NK-92 treated with Interleukin-12 subunit alpha and Interleukin-12 subunit beta, amount 100 ng/mL, for 24 hours (cell line): ENCODE data around the gene RNF126.
"Not testable (repeated sequence)": the region's sequence is repeated elsewhere in the genome, so short reads cannot be mapped to it uniquely, and the experiment has no call there.

Source experiments
- DNase-seq: peaks from one replicate; lab custom pipeline; 2025; lab: John Stamatoyannopoulos, UW

RNF126 gene

DNA sequence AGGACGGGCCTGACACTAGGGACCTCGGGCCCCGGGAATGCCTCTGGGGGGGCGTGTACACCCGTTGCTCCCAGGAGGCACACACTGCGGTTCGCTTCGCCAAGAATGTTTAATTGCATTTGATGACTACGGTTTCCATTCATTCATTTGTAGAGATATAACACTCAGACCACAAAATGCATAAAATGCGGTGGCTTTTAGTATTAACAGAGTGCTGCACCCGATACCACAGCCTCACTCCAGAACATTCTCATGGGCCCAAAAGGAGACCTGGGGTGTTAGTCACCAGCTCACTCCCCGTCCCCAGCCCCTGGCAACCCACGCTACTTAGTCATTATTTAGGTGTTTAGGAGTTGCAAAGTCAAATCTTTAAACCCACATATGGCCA, 51.5 kb downstream of the RNF126 start:
- DNase-seq = no peak

DNA sequence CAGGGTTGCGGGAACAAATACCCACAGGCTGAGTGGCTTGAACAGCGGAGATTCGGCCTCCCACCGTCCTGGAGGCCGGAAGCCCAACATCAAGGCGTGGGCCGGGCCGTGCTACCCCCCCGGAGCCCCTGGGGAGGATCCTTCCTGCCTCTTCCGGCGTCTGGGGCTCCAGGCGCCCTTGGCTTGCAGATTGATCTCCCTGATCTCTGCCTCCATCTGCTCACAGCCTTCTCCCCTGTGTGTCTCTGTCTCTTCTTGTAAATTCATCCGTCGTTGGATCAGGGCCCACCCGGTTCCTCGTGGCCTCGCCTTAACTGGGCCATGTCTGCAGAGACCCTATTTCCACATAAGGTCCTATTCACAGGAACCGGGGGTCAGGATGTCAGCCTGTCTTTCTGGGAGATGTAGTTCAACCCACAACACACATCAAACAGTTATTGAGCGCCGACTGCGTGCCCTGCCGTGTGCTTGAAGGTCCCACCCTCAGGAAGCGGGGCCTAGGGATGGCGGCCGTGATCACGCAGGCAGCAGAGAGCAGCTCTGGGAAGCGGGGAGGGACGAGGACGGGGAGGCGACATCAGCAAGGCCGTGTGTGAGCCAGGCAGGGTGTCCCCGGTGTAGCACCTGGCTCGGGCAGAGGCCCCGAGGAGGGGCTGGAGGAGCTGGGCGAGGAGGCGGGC, 52.1 kb downstream of the RNF126 start:
- no peak for DNase-seq

DNA sequence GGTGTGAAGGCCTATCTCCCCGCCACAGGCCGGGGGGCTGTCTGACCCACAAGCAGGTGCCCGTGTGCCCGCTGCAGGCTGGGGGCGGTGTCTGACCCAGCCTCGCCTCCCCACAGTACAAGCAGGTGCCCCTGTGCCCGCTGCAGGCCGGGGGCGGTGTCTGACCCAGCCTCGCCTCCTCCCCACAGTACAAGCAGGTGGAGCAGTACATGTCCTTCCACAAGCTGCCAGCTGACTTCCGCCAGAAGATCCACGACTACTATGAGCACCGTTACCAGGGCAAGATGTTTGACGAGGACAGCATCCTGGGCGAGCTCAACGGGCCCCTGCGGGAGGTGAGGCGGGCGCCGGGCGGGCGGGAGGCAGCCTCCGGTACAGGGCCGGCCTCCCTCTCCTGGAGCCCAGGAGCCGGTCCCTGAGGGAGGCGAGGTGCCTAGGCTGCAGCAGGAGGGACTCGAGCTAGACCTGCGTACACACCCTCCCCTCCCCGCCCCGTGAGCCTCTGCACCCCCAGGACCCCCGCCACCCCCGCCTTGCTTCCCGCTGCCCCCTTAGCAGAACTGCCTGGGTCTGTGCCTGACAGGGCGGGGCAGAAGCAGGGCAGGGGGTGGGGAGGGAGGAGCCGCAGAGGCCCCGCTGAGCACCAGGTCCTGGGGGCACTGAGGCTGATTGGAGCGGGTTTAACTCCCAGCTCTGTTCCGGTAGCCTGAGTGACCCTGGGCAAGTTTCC, 52.8 kb downstream of the RNF126 start:
- no peak for DNase-seq

DNA sequence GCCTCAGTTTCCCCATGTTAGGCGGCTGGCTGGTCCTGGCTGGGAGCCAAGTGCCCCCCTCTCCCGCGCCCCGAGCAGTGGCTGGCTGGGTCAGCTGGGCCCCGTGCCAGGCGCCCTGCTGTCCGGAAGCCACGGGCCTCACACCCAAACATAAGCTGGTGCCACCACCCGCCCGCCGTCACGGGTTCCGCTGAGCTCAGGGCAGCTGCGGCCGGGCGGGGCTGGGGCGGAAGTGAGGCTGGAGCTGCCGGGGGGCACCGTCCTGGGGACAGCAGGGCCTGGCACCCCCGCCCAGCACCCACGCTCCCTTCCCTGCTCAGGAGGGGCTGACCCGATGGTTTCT, 54.0 kb downstream of the RNF126 start:
- no peak for DNase-seq

DNA sequence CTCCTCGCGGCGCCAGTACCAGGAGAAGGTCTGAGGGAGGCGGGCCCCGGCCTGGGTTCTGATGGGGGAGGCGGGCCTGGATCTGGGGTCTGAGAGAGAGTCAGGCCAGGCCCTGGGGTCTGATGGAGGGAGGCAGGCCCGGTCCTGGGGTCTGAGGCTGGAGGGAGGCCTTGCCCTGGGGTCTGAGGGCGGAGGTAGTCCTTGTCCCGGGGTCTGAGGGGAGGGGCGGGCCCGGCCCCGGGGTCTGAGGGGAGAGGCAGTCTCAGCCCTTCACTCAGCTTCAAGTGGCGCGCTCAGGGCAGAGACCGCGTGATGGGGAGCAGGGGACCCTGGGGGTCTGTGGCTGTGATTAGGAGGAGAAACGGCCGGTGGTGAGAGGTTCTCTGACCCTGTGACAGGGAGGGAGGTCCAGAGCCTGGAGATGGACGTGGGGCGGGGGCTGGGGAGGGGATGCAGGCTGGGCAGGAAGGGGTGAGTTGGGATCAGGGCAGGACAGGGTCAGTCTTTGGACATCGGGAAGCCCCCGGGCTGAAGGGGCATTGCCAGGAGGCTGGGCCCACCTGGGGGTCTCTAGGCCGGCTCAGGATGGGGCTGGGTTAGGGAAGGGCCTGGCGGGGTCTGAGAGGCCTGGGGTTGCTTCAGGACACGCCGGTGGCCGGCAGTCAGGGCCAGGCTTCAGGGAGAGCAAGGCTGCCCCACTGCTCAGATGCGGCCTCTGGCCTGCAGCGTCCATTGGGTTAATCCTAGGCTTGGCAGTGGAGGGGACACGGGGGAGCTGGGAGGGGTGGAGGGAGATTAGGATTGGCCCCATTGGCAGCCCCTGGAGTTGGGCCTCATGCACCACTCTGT, 54.6 kb downstream of the RNF126 start:
- no peak for DNase-seq

DNA sequence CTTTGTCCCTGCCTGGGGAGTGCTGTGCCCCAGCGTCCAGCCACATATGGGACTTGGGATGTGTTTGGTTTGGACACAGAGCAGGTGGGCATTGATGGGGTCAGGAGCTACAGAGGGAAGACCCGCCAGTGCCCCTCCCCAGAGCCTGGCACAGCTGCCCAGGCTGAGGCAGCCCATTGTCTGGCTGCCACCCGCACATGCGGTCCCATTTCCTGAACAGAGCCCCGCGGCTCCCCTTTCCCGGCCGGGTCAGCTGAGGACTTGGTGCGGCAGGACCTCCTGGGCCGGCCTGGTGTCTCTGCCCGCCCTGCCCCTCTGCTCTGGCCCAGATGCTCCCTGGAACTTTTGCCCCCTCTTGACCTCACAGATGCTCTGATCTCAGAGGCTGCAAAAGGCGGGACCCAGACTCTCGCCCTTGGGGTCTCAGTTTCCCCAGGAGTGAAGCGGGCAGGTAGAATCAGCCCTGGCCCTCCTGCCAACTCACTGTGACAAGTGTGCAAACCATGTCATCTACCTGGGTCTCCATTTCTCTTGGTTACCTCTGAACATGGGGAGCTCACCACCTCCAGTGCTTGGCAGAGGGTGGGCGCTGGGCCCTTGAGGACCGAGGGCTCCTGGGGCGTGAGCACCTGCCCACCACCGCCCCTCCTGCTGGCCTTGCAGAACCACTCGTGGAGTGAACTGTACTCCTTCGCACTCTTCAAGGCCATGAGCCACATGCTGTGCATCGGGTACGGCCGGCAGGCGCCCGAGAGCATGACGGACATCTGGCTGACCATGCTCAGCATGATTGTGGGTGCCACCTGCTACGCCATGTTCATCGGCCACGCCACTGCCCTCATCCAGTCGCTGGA, 55.5 kb downstream of the RNF126 start:
- no peak for DNase-seq

DNA sequence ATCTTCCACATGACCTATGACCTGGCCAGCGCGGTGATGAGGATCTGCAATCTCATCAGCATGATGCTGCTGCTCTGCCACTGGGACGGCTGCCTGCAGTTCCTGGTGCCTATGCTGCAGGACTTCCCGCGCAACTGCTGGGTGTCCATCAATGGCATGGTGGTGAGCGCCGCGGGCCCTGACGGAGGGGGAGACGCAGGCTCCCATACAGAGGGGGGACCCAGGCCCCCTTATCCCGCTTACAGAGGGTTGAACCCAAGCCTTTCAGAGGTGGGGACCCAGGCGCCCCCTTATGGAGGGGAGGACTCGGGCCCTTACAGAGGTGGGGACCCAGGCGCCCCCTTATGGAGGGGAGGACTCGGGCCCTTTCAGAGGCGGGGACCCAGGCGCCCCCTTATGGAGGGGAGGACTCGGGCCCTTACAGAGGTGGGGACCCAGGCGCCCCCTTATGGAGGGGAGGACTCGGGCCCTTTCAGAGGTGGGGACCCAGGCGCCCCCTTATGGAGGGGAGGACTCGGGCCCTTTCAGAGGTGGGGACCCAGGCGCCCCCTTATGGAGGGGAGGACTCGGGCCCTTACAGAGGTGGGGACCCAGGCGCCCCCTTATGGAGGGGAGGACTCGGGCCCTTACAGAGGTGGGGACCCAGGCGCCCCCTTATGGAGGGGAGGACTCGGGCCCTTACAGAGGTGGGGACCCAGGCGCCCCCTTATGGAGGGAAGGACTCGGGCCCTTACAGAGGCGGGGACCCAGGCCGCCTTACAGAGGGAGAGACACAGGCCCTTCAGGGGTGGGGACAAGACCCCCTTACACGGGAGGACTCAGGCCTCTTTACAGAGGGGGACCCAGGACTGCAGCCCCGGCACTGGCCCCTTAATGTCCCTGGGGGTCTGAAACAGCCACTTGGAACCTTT, 57.7 kb downstream of the RNF126 start:
- not testable (repeated sequence) for DNase-seq

DNA sequence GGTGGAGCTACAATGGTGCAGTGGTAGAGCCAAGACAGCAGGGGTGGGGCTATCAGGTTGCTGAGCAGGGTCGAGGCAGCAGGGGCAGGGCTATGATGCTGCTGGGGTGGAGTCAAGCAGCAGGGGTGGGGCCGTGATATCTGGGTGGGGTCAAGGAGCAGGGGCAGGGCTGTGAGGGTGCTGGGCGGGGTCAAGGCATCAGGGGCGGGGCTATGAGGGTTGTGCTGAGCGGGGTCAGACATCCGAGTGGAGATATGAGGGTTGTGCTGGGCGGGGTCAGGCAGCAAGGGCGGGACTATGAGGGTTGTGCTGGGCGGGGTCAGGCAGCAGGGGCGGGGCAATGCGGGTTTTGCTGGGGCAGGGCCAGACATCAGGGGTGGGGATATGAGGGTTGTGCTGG, 58.7 kb downstream of the RNF126 start:
- no peak for DNase-seq

DNA sequence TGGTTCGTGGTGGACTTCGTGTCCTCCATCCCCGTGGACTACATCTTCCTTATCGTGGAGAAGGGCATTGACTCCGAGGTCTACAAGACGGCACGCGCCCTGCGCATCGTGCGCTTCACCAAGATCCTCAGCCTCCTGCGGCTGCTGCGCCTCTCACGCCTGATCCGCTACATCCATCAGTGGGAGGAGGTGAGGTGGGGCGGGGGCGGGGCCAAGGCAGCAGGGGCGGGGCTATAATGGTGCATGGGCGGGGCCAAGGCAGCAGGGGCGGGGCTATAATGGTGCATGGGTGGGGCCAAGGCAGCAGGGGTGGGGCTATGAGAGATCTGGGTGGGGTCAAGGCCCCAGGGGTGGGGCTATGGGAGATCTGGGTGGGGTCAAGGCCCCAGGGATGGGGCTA, 59.2 kb downstream of the RNF126 start:
- not testable (repeated sequence) for DNase-seq

DNA sequence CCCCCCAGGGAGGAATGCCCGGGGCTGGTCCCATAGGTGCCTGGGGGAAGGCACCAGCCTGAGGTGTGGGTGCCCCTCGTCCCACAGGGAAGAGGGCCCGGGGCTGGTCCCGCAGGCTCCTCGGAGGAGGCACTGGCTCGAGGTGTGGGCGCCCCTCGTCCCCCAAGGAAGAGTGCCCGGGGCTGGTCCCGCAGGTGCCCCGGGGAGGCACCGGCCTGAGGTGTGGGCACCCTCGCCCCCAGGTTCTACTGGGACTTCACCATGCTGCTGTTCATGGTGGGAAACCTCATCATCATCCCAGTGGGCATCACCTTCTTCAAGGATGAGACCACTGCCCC, 59.7 kb downstream of the RNF126 start:
- not testable (repeated sequence) for DNase-seq

DNA sequence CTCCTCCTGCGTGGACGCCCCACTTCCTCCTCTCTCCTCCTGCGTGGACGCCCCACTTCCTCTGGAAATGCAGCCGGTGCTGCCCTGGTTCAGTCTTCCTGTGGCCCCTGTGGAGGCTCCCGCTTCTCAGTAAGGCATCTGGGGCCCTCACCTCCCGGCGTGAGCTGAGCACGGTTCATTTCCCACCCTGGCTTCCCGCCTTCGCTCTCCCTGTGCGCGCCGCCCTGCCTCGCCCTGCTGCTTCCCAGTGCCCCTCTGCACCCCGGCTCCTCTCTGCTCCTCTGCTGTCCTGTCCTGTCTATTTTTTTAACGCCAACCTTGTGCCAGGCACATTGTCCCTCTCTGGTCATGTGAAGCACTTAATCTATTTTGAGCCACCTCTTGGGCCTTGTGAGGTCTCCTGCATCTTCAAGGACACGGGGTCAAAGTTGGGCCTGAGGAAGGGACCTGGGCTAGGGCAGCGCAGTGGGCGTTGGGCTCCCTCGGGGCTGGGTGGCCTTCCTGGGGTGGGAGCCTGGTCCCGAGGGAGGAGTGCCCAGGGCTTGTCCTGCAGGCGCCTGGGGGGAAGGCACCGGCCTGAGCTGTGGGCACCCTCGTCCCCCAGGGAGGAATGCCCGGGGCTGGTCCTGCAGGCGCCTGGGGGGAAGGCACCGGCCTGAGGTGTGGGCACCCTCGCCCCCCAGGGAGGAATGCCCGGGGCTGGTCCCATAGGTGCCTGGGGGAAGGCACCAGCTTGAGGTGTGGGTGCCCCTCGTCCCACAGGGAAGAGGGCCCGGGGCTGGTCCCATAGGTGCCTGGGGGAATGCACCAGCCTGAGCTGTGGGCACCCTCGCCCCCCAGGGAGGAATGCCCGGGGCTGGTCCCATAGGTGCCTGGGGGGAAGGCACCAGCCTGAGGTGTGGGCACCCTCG, 60.4 kb downstream of the RNF126 start:
- DNase-seq = no peak

DNA sequence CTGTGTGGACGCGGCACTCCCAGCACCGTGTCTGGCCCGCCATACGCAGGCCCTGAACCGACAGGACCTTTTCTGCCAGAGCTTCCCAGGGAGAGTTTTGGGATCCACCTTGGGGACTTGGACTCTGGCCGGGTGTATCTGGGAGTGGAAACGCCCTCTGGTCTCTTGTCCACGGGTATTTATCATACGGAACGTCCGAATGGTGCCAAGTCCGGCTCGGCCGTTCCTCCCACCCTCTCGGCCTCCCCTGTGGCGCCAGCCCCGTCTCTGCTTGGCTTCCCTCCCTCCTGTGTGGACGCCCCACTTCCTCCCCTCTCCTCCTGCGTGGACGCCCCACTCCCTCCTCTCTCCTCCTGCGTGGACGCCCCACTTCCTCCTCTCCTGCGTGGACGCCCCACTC, 61.2 kb downstream of the RNF126 start:
- DNase-seq = no peak

DNA sequence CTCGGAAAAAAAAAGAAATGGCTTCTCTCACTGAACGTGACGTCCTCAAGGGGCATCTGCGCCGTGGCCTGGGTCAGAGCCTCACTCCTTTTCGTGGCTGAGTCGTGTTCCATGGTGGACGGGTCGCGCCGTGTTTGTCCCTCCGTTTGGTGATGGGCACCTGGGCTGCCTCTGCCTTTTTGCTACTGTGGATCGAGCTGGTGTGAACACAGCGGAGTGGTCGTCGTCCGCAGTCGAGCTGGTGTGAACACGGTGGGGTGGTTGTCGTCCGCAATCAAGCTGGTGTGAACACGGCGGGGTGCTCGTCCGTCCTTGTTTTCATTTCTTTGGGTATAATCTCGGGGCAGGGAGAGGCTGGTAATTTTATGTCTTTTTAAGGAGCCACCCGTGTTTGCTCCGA, 61.7 kb downstream of the RNF126 start:
- no peak for DNase-seq
